HG02981 (cell line): ENCODE data around the gene TMEM151A.
"Not testable (repeated sequence)": the region's sequence is repeated elsewhere in the genome, so short reads cannot be mapped to it uniquely, and the experiment has no call there.

Experiments
- ATAC-seq: cut with Tn5 transposase; IDR thresholded peaks from one replicate; pipeline ENCODE4 v1.9.1; 2021; ENCODE audit warnings: mild to moderate bottlenecking, moderate library complexity; ENCODE audit not compliant: unreplicated experiment

Gene TMEM151A

GRCh38 chr11:66291706-66292542 lies at the start of gene TMEM151A:
Gene TMEM151A (plus strand): TSS chr11:66291894. CDS start chr11:66292014, 120 bp downstream.
- no peak for ATAC-seq

- no peak for ATAC-seq
These were observed 49.5 kb upstream of the TMEM151A start for GRCh38 chr11:66242095-66242765.

- no peak for ATAC-seq
These were observed 47.7 kb upstream of the TMEM151A start for GRCh38 chr11:66243782-66244535.

- no peak for ATAC-seq
These were observed 44.4 kb upstream of the TMEM151A start for GRCh38 chr11:66247295-66247694.

GRCh38 chr11:66247801-66248200 lies 43.9 kb upstream of the TMEM151A start:
- no peak for ATAC-seq

- ATAC-seq = no peak
These were observed 42.8 kb upstream of the TMEM151A start for GRCh38 chr11:66248903-66249302.

GRCh38 chr11:66251809-66252208 lies 39.9 kb upstream of the TMEM151A start:
- ATAC-seq = no peak

GRCh38 chr11:66253081-66253480 lies 38.6 kb upstream of the TMEM151A start:
- not testable (repeated sequence) for ATAC-seq

GRCh38 chr11:66258473-66258893 lies 33.2 kb upstream of the TMEM151A start:
- no peak for ATAC-seq

- ATAC-seq = no peak
These were observed 32.5 kb upstream of the TMEM151A start for GRCh38 chr11:66259225-66259624.

GRCh38 chr11:66259956-66260355 lies 31.7 kb upstream of the TMEM151A start:
- ATAC-seq = no peak

GRCh38 chr11:66261578-66261977 lies 30.1 kb upstream of the TMEM151A start:
- no peak for ATAC-seq

- ATAC-seq = no peak
These were observed 29.5 kb upstream of the TMEM151A start for GRCh38 chr11:66262191-66262590.

GRCh38 chr11:66262696-66263095 lies 29.0 kb upstream of the TMEM151A start:
- ATAC-seq = no peak

GRCh38 chr11:66263231-66263630 lies 28.5 kb upstream of the TMEM151A start:
- ATAC-seq = no peak

- no peak for ATAC-seq
These were observed 27.9 kb upstream of the TMEM151A start for GRCh38 chr11:66263785-66264184.

- ATAC-seq = no peak
These were observed 27.3 kb upstream of the TMEM151A start for GRCh38 chr11:66264383-66264782.

- no peak for ATAC-seq
These were observed 26.8 kb upstream of the TMEM151A start for GRCh38 chr11:66264914-66265313.

GRCh38 chr11:66265531-66266377 lies 25.9 kb upstream of the TMEM151A start:
- no peak for ATAC-seq

GRCh38 chr11:66266378-66267038 lies 25.2 kb upstream of the TMEM151A start:
- ATAC-seq = no peak
